ENCODE measurements around the gene TMEM59L. TPM values are rescaled to one million over a fixed set of nuclear protein-coding genes. Genes with fewer than 3 reads are reported as not detected.

TMEM59L gene
- total and polyA plus RNA-seq, 2 donors (not counting 1 experiment from before 2014, with no cell fraction given): 0.14 to 0.33 TPM

DNA sequence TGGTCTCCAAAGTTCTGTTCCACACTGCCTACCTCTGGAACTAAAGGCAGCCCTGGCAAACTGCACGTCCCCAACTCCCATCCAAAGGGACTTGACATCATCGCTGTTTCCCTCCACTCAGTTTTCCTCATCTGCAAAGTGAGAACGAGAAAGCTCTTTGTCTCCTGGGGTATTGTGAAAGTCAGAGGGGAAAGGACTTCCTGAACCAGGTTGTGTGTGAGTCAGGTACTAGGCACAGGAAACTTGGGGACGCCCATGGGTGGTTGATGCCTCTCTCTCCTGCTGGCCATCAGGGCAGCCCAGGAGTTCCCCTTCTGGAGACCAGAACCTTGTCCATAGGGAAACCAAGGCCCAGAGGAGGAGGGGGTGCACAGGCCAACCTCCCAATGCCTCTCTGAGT, 10.8 kb upstream of the TMEM59L start:
- Histone ChIP-seq H3K4me3 (replicated peaks in 1 of 4; ENCODE audit: control extremely low read depth in 1 of 4, insufficient read depth in 1 of 4, low read depth in 3 of 4, low read length in 4 of 4) (no peak overlapping the region), H3K27ac (ENCODE audit: insufficient read depth, low read length) (no peak overlapping the region), H3K4me2 (ENCODE audit: extremely low read depth, insufficient read depth, low read length) (no peak overlapping the region), H2AFZ (ENCODE audit: low read length) (no peak overlapping the region), H3K79me2 (ENCODE audit: control insufficient read depth, insufficient read depth, low read length) (no peaks in the 10 kb centered on the region), H3K9me3 (ENCODE audit: control insufficient read depth, insufficient read depth, low read depth, low read length) (no peaks in the 10 kb centered on the region), H4K20me1 (ENCODE audit: control insufficient read depth, extremely low read depth, insufficient read depth, low read length) (no peaks in the 10 kb centered on the region), H3K36me3 (ENCODE audit: control insufficient read depth, insufficient read depth, low read length) (no peaks in the 10 kb centered on the region), H3K4me1 (ENCODE audit: control insufficient read depth, extremely low read depth, insufficient read depth, low read length) (no peaks in the 10 kb centered on the region), H3K9ac (ENCODE audit: insufficient read depth, low read length) (no peak overlapping the region), H3K27me3 (ENCODE audit: control insufficient read depth, insufficient read depth, low read length) (peaks cover 23% of the 10 kb centered on the region)
- no peak for DNase-seq (ENCODE audit: low read depth in 2 of 2)
- TF ChIP-seq, protein P1, sequence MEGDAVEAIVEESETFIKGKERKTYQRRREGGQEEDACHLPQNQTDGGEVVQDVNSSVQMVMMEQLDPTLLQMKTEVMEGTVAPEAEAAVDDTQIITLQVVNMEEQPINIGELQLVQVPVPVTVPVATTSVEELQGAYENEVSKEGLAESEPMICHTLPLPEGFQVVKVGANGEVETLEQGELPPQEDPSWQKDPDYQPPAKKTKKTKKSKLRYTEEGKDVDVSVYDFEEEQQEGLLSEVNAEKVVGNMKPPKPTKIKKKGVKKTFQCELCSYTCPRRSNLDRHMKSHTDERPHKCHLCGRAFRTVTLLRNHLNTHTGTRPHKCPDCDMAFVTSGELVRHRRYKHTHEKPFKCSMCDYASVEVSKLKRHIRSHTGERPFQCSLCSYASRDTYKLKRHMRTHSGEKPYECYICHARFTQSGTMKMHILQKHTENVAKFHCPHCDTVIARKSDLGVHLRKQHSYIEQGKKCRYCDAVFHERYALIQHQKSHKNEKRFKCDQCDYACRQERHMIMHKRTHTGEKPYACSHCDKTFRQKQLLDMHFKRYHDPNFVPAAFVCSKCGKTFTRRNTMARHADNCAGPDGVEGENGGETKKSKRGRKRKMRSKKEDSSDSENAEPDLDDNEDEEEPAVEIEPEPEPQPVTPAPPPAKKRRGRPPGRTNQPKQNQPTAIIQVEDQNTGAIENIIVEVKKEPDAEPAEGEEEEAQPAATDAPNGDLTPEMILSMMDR (conservative IDR thresholded peaks at IDR 0.05 in 1 of 2, IDR thresholded peaks at IDR 0.05 in 1 of 2; ENCODE audit: low read depth in 1 of 2, low read length in 2 of 2): no peak
- TF ChIP-seq EZH2 (IDR thresholded peaks at IDR 0.05; ENCODE audit: low read length, missing control alignments): no peak

DNA sequence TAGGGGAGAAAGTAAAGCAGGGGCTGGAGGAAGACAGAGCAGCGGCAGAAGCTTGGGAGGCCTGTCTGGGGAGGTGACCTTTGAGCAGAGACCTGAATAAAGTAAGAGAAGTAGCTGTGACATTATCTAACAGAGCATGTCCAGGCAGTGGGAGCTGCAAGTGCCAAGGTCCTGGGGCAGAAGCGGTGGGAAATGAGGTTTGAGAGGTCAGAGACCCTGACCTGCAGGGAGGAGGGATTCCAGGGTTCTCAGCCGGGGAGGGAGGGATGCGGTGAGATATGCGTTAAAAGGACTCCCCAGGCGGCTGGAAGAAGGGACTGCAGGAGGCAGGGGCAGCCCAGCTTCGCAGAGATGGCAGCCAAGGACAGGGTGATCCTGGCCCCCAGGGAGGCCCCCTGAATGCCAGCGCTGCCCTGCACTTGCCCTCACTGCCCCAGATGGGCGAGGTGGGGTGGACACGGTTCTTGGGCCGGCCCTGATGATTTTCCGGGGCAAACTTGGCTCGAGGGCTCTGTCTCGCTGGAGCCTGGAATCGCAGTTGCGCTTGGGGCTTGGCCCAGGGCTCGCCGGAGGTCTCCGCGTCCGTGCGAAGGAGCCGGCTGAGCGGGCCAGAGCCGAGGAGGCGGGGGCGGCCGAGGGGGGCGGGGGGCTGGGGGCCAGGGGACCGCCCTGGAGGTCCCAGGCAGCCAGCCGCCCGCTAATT, 9.3 kb upstream of the TMEM59L start:
- Histone ChIP-seq H2AFZ (ENCODE audit: low read length) (no peak overlapping the region), H3K4me2 (ENCODE audit: extremely low read depth, insufficient read depth, low read length) (peak overlapping the region; percentile 13), H3K27ac (ENCODE audit: insufficient read depth, low read length) (no peak overlapping the region), H4K20me1 (ENCODE audit: control insufficient read depth, extremely low read depth, insufficient read depth, low read length) (no peaks in the 10 kb centered on the region), H3K4me1 (ENCODE audit: control insufficient read depth, extremely low read depth, insufficient read depth, low read length) (no peaks in the 10 kb centered on the region), H3K27me3 (ENCODE audit: control insufficient read depth, insufficient read depth, low read length) (peaks cover 36% of the 10 kb centered on the region), H3K9me3 (ENCODE audit: control insufficient read depth, insufficient read depth, low read depth, low read length) (no peaks in the 10 kb centered on the region), H3K36me3 (ENCODE audit: control insufficient read depth, insufficient read depth, low read length) (no peaks in the 10 kb centered on the region), H3K4me3 (replicated peaks in 1 of 4; ENCODE audit: control extremely low read depth in 1 of 4, insufficient read depth in 1 of 4, low read depth in 3 of 4, low read length in 4 of 4) (peak overlapping the region in 1 of 4 experiments; percentile 7), H3K79me2 (ENCODE audit: control insufficient read depth, insufficient read depth, low read length) (no peaks in the 10 kb centered on the region), H3K9ac (ENCODE audit: insufficient read depth, low read length) (no peak overlapping the region)
- DNase-seq (ENCODE audit: low read depth in 2 of 2): peak in 1 of 2 donors; percentile 32
- TF ChIP-seq, protein P1 (conservative IDR thresholded peaks at IDR 0.05 in 1 of 2, IDR thresholded peaks at IDR 0.05 in 1 of 2; ENCODE audit: low read depth in 1 of 2, low read length in 2 of 2): peak; percentile 12 to 35
- TF ChIP-seq EZH2 (IDR thresholded peaks at IDR 0.05; ENCODE audit: low read length, missing control alignments): peak; percentile 52

GRCh38 chr19:18603958-18604819, 8.5 kb upstream of the TMEM59L start:
- no peaks in the 10 kb centered on the region for H3K4me1 ChIP-seq (ENCODE audit: control insufficient read depth, extremely low read depth, insufficient read depth, low read length)
- DNase-seq (ENCODE audit: low read depth in 2 of 2): no peak
- H4K20me1 ChIP-seq (ENCODE audit: control insufficient read depth, extremely low read depth, insufficient read depth, low read length): no peaks in the 10 kb centered on the region
- H3K27ac ChIP-seq (ENCODE audit: insufficient read depth, low read length): no peak overlapping the region
- peaks cover 44% of the 10 kb centered on the region for H3K27me3 ChIP-seq (ENCODE audit: control insufficient read depth, insufficient read depth, low read length)
- no peaks in the 10 kb centered on the region for H3K9me3 ChIP-seq (ENCODE audit: control insufficient read depth, insufficient read depth, low read depth, low read length)
- no peak overlapping the region for H2AFZ ChIP-seq (ENCODE audit: low read length)
- no peak overlapping the region for H3K4me3 ChIP-seq (replicated peaks in 1 of 4; ENCODE audit: control extremely low read depth in 1 of 4, insufficient read depth in 1 of 4, low read depth in 3 of 4, low read length in 4 of 4)
- H3K36me3 ChIP-seq (ENCODE audit: control insufficient read depth, insufficient read depth, low read length): no peaks in the 10 kb centered on the region
- H3K9ac ChIP-seq (ENCODE audit: insufficient read depth, low read length): no peak overlapping the region
- H3K79me2 ChIP-seq (ENCODE audit: control insufficient read depth, insufficient read depth, low read length): no peaks in the 10 kb centered on the region
- TF ChIP-seq, protein P1 (conservative IDR thresholded peaks at IDR 0.05 in 1 of 2, IDR thresholded peaks at IDR 0.05 in 1 of 2; ENCODE audit: low read depth in 1 of 2, low read length in 2 of 2): no peak
- TF ChIP-seq EZH2 (IDR thresholded peaks at IDR 0.05; ENCODE audit: low read length, missing control alignments): peak; percentile 59
- H3K4me2 ChIP-seq (ENCODE audit: extremely low read depth, insufficient read depth, low read length): no peak overlapping the region

All from fibroblast of lung (primary cell).